ENCODE results near the gene DZANK1. TPM values are rescaled to one million over a fixed set of nuclear protein-coding genes. Genes with fewer than 3 reads are reported as not detected.

The DZANK1 gene
- total and polyA plus RNA-seq, 9 of the 15 experiments (the other 6 are each of a cell fraction or from before 2014, with no cell fraction given): 0.04 to 0.18 (median 0.11) TPM; not detected in 2

DNA sequence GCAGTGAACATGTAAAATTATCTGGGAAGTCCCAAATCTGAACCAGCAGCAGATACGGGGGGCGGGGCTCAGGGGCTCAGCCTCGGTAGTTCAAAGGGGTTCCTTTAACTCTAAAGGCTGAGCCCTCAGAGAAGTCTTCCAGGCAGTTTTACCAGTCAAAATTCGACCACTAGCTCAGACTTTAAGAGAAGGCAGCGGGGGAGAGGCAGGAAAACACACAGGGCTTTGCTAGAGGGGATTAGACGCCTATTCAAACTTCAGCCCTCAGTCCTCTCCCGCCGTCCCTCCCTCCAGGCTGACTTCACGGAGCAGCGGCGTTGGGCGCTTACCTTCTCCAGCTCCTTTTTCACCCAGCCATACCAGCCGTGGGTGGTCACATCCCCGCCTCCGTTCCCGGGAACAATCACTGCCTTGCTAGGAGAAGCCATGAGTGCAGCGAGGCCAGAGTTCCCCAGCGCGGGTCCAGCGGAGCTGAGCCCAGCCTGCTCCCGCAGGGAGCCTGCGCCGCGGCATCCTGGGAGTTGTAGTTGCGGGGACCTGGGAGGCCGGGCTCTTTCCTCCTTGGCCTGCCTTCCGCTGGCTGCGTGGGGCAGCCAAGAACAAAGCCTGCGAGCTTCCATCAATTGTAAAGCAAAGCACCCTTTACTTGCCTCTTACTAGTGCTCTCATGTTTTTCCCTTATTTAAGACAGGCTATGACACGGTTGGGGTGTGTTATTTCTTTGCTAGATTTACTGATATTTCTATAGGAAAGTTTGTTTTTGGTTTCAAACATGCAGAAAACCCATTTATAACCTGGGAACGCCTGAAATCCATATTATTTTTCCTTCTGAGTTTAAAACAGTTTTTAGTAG lies 30.1 kb upstream of the DZANK1 start, which contains the start of gene RBBP9 (continued):
- TF ChIP-seq POLR2H (tag; IDR thresholded peaks at IDR 0.05; ENCODE audit: low read depth): no peak
- TF ChIP-seq, protein P1, sequence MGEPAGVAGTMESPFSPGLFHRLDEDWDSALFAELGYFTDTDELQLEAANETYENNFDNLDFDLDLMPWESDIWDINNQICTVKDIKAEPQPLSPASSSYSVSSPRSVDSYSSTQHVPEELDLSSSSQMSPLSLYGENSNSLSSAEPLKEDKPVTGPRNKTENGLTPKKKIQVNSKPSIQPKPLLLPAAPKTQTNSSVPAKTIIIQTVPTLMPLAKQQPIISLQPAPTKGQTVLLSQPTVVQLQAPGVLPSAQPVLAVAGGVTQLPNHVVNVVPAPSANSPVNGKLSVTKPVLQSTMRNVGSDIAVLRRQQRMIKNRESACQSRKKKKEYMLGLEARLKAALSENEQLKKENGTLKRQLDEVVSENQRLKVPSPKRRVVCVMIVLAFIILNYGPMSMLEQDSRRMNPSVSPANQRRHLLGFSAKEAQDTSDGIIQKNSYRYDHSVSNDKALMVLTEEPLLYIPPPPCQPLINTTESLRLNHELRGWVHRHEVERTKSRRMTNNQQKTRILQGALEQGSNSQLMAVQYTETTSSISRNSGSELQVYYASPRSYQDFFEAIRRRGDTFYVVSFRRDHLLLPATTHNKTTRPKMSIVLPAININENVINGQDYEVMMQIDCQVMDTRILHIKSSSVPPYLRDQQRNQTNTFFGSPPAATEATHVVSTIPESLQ (CRISPR knock-in tag; IDR thresholded peaks at IDR 0.05): no peak
- TF ChIP-seq C11orf30 (IDR thresholded peaks at IDR 0.05; ENCODE audit: low read depth): no peak
- TF ChIP-seq BMI1 (IDR thresholded peaks at IDR 0.05; ENCODE audit: low read length): no peak
- TF ChIP-seq ZNF408 (CRISPR knock-in tag; IDR thresholded peaks at IDR 0.05; ENCODE audit: low read depth): no peak
- TF ChIP-seq ZNF143 (CRISPR knock-in tag; IDR thresholded peaks at IDR 0.05): peak; percentile 90
- no peak for TF ChIP-seq FOSL1 (tag; conservative IDR thresholded peaks at IDR 0.05)
- no peak for TF ChIP-seq RFX1 (IDR thresholded peaks at IDR 0.05)
- no peak for TF ChIP-seq KAT7 (CRISPR knock-in tag; IDR thresholded peaks at IDR 0.05; ENCODE audit: borderline replicate concordance)
- TF ChIP-seq SPI1 (IDR thresholded peaks at IDR 0.05; ENCODE audit: borderline replicate concordance, low read depth, low read length): no peak
- peak; percentile 60; the same call in 1 of the 2 replicates for TF ChIP-seq PHF8 (IDR thresholded peaks at IDR 0.05; ENCODE audit: borderline replicate concordance, low read length)
- no peak for TF ChIP-seq ZNF561 (CRISPR knock-in tag; conservative IDR thresholded peaks at IDR 0.05)
- no peak for TF ChIP-seq EGR1 (conservative IDR thresholded peaks at IDR 0.05)
- TF ChIP-seq SP2 (IDR thresholded peaks at IDR 0.05; ENCODE audit: extremely low read depth, low read depth, low read length, poor library complexity, severe bottlenecking): no peak
- TF ChIP-seq MCM5 (IDR thresholded peaks at IDR 0.05; ENCODE audit: low read depth): no peak
- TF ChIP-seq KHSRP (IDR thresholded peaks at IDR 0.05): no peak
- TF ChIP-seq GABPA (tag; conservative IDR thresholded peaks at IDR 0.05; ENCODE audit: low read depth): peak; percentile 63
- TF ChIP-seq, protein P2, sequence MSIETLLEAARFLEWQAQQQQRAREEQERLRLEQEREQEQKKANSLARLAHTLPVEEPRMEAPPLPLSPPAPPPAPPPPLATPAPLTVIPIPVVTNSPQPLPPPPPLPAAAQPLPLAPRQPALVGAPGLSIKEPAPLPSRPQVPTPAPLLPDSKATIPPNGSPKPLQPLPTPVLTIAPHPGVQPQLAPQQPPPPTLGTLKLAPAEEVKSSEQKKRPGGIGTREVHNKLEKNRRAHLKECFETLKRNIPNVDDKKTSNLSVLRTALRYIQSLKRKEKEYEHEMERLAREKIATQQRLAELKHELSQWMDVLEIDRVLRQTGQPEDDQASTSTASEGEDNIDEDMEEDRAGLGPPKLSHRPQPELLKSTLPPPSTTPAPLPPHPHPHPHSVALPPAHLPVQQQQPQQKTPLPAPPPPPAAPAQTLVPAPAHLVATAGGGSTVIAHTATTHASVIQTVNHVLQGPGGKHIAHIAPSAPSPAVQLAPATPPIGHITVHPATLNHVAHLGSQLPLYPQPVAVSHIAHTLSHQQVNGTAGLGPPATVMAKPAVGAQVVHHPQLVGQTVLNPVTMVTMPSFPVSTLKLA (conservative IDR thresholded peaks at IDR 0.05): peak in 1 of 2 experiments; percentile 42; a peak in 1 of 4 replicates
- TF ChIP-seq ZNF239 (CRISPR knock-in tag; IDR thresholded peaks at IDR 0.05): no peak
- TF ChIP-seq KAT8 (IDR thresholded peaks at IDR 0.05; ENCODE audit: low read depth): no peak
- no peak for TF ChIP-seq MCM3 (IDR thresholded peaks at IDR 0.05)
- TF ChIP-seq CREB1 (IDR thresholded peaks at IDR 0.05): no peak
- peak; percentile 21; the same call in 1 of the 2 replicates for TF ChIP-seq CREB1 (CRISPR knock-in tag; IDR thresholded peaks at IDR 0.05)
- TF ChIP-seq HNRNPUL1 (IDR thresholded peaks at IDR 0.05; ENCODE audit: low read length): no peak
- TF ChIP-seq SMAD3 (CRISPR knock-in tag; conservative IDR thresholded peaks at IDR 0.05): no peak
- TF ChIP-seq NONO (IDR thresholded peaks at IDR 0.05; ENCODE audit: low read depth in 2 of 2, low read length in 1 of 2): no peak
